IMR-90 (cell line): Measurements from ENCODE around the gene KLF8. TPM values are rescaled to one million over a fixed set of nuclear protein-coding genes. Genes with fewer than 3 reads are reported as not detected.

Experiments
- ATAC-seq: fragments of 200-7000 bp; cut with Tn5 transposase; 2 replicates; pipeline ENCODE4 v1.9.1; 2020; ENCODE audit warnings: low read depth, mild to moderate bottlenecking, moderate library complexity
- BruUV-seq: library from RNA; stranded (reverse); fragments of 400-500 nt; replicated peaks from 2 replicates; lab custom pipeline; 2021; lab: Mats Ljungman, UMichigan
- CTCF ChIA-PET: fragments of 300-600 bp; formaldehyde crosslinking; extraction: SDS; loops from one replicate; lab custom pipeline; 2021; ENCODE audit warnings: antibody characterized with exemption; lab: Yijun Ruan, JAX
- POLR2A ChIA-PET: fragments of 300-600 bp; sonication (Branson Sonifier 250); formaldehyde crosslinking; loops from one replicate; lab custom pipeline; 2022; ENCODE audit warnings: antibody characterized with exemption; ENCODE audit not compliant: unreplicated experiment; lab: Charles Lee
- DNase-seq: peaks from one replicate; pipeline ENCODE4 v3.0.0; 2013
- H2AFZ ChIP-seq: replicated peaks from 2 replicates; pipeline ENCODE3; 2013; ENCODE audit warnings: low read length, mild to moderate bottlenecking; ENCODE audit not compliant: poor library complexity
- H2AK5ac ChIP-seq: 2 replicates; pipeline ENCODE4 v1.6.1; 2013; ENCODE audit warnings: low read depth, low read length, inconsistent platforms
- H2AK9ac ChIP-seq: replicated peaks from 2 replicates; pipeline ENCODE3; 2013; ENCODE audit warnings: mild to moderate bottlenecking, low read depth, low read length, moderate library complexity; ENCODE audit not compliant: poor library complexity
- H2BK120ac ChIP-seq: 2 replicates; pipeline ENCODE4 v1.6.1; 2013; ENCODE audit warnings: low read depth, low read length, inconsistent platforms
- H2BK15ac ChIP-seq: 3 replicates; pipeline ENCODE4 v1.6.1; 2013; ENCODE audit warnings: low read depth, low read length, inconsistent platforms
- H2BK20ac ChIP-seq: 2 replicates; pipeline ENCODE4 v1.6.1; 2013; ENCODE audit warnings: low read depth, mild to moderate bottlenecking, inconsistent platforms, low read length, moderate library complexity
- H2BK5ac ChIP-seq: 2 replicates; pipeline ENCODE4 v1.6.1; 2013; ENCODE audit warnings: mild to moderate bottlenecking, low read depth, low read length, inconsistent platforms; ENCODE audit not compliant: poor library complexity, severe bottlenecking
- H3K14ac ChIP-seq: replicated peaks from 2 replicates; pipeline ENCODE4 v1.6.1; 2013; ENCODE audit warnings: low read depth, low read length, inconsistent platforms
- H3K18ac ChIP-seq: 2 replicates; pipeline ENCODE4 v1.6.1; 2013; ENCODE audit warnings: low read depth, low read length, control low read depth
- H3K23ac ChIP-seq: 2 replicates; pipeline ENCODE4 v1.6.1; 2013; ENCODE audit warnings: low read depth, low read length, inconsistent platforms
- H3K27ac ChIP-seq: 2 replicates; pipeline ENCODE4 v1.5.1; 2013; ENCODE audit warnings: mild to moderate bottlenecking, control low read depth, low read length; ENCODE audit not compliant: insufficient read depth
- H3K27me3 ChIP-seq: 2 replicates; pipeline ENCODE4 v1.6.1; 2013; ENCODE audit warnings: low read length; ENCODE audit not compliant: control insufficient read depth, insufficient read depth
- H3K36me3 ChIP-seq: 2 replicates; pipeline ENCODE4 v1.6.1; 2013; ENCODE audit warnings: low read length, mixed read lengths; ENCODE audit not compliant: control insufficient read depth, insufficient read depth
- H3K4ac ChIP-seq: 2 replicates; pipeline ENCODE4 v1.6.1; 2013; ENCODE audit warnings: low read depth, low read length, inconsistent platforms
- H3K4me1 ChIP-seq: 2 replicates; pipeline ENCODE4 v1.6.1; 2013; ENCODE audit warnings: low read length, mixed read lengths; ENCODE audit not compliant: control insufficient read depth, insufficient read depth
- H3K4me2 ChIP-seq: 2 replicates; pipeline ENCODE4 v1.6.1; 2013; ENCODE audit warnings: low read depth, mild to moderate bottlenecking, control low read depth, low read length, moderate library complexity
- H3K4me3 ChIP-seq: 2 replicates; pipeline ENCODE4 v1.5.1; 2013; ENCODE audit warnings: low read depth, mild to moderate bottlenecking, control low read depth, low read length, moderate library complexity; ENCODE audit not compliant: insufficient read depth
- H3K56ac ChIP-seq: 2 replicates; pipeline ENCODE4 v1.6.1; 2013; ENCODE audit warnings: low read length, inconsistent platforms; ENCODE audit not compliant: insufficient read depth; ENCODE audit errors: extremely low read depth
- H3K79me1 ChIP-seq, 2 experiments: 2 replicates each; pipeline ENCODE4 v1.6.1; 2013; ENCODE audit warnings: low read length in 2 of 2, inconsistent platforms in 1 of 2, low read depth in 1 of 2
- H3K9ac ChIP-seq: 2 replicates; pipeline ENCODE4 v1.6.1; 2013; ENCODE audit warnings: low read depth, low read length, control low read depth
- H3K9me1 ChIP-seq: 2 replicates; pipeline ENCODE4 v1.6.1; 2013; ENCODE audit warnings: low read length, inconsistent platforms; ENCODE audit not compliant: insufficient read depth
- H3K9me3 ChIP-seq: 2 replicates; pipeline ENCODE4 v1.6.1; 2013; ENCODE audit warnings: low read length; ENCODE audit not compliant: control insufficient read depth, insufficient read depth
- H4K20me1 ChIP-seq: 2 replicates; pipeline ENCODE4 v1.6.1; 2013; ENCODE audit warnings: low read length, inconsistent platforms; ENCODE audit not compliant: insufficient read depth
- H4K5ac ChIP-seq: 2 replicates; pipeline ENCODE4 v1.6.1; 2013; ENCODE audit warnings: mild to moderate bottlenecking, low read depth, low read length, control low read depth
- H4K8ac ChIP-seq, 2 experiments: 2 replicates each; pipeline ENCODE4 v1.6.1; 2013; ENCODE audit warnings: low read depth in 2 of 2, low read length in 2 of 2, control low read depth in 1 of 2, inconsistent platforms in 1 of 2
- H4K91ac ChIP-seq: 2 replicates; pipeline ENCODE4 v1.6.1; 2013; ENCODE audit warnings: low read depth, low read length, inconsistent platforms; ENCODE audit not compliant: insufficient read depth
- BHLHE40 ChIP-seq: fragments of 150-350 bp; IDR thresholded peaks from 2 replicates; pipeline ENCODE4 v1.6.1; 2016; ENCODE audit warnings: mild to moderate bottlenecking, low read depth, low read length
- CEBPB ChIP-seq: IDR thresholded peaks from 2 replicates; pipeline ENCODE4 v1.6.1; 2012; ENCODE audit warnings: low read depth, low read length, improper control_type of control experiment
- CHD1 ChIP-seq: IDR thresholded peaks from 2 replicates; pipeline ENCODE4 v1.6.1; 2012; ENCODE audit warnings: low read depth, low read length, improper control_type of control experiment
- ELK1 ChIP-seq: fragments of 150-350 bp; IDR thresholded peaks from 2 replicates; pipeline ENCODE4 v1.6.1; 2016; ENCODE audit warnings: low read depth, mild to moderate bottlenecking, low read length, moderate library complexity, borderline replicate concordance
- FOS ChIP-seq: fragments of 150-350 bp; IDR thresholded peaks from 2 replicates; pipeline ENCODE4 v1.6.1; 2016; ENCODE audit warnings: low read depth, low read length
- NFE2L2 ChIP-seq: fragments of 150-350 bp; IDR thresholded peaks from 2 replicates; pipeline ENCODE4 v1.6.1; 2016; ENCODE audit warnings: low read depth, mild to moderate bottlenecking, low read length
- RFX5 ChIP-seq: IDR thresholded peaks from 2 replicates; pipeline ENCODE4 v1.8.0; 2012; ENCODE audit warnings: low read depth, mild to moderate bottlenecking, low read length, moderate library complexity
- SMC3 ChIP-seq: fragments of 150-350 bp; IDR thresholded peaks from 2 replicates; pipeline ENCODE4 v1.6.1; 2016; ENCODE audit warnings: low read depth, mild to moderate bottlenecking, antibody characterized with exemption, low read length, moderate library complexity
- WGBS, 2 experiments: methylation state at CpG; one replicate each; pipeline versions ENCODE4 v1.1.5 to v1.1.7; 2013; ENCODE audit warnings: missing lambda C conversion rate in 2 of 2; ENCODE audit not compliant: insufficient read length in 1 of 2; ENCODE audit errors: extremely low coverage in 2 of 2; 5-methylcytosine and 5-hydroxymethylcytosine counted together
- dilution Hi-C: fragments of 300-500 bp; cut with HindIII; formaldehyde crosslinking; loops from one replicate; pipeline ENCODE4 v1.14.3; 2018; ENCODE audit warnings: low sequenced_read_pairs; ENCODE audit not compliant: unreplicated experiment
- in situ Hi-C: fragments of 300-500 bp; cut with MboI; formaldehyde crosslinking; loops from 3 replicates; pipeline ENCODE4 v1.14.3; 2019; ENCODE audit warnings: low sequenced_read_pairs, inconsistent platforms, mixed read lengths
- intact Hi-C: fragments of 100-400 bp; cut with micrococcal nuclease; formaldehyde crosslinking; loops from 2 replicates; pipeline ENCODE4 v1.10.0; 2022
- polyA plus RNA-seq, 3 experiments: library from polyadenylated mRNA; depleted of rRNA; stranded (reverse); fragments of >200 nt; gene quantifications; 2 replicates each; pipeline ENCODE4 v1.2.3, GENCODE V29; 2012; ENCODE audit warnings: low replicate concordance in 1 of 3
- total RNA-seq: library from RNA; depleted of rRNA; stranded (reverse); fragments of >200 nt; gene quantifications from 2 replicates; pipeline ENCODE4 v1.2.3, GENCODE V29; 2012

KLF8 gene
- total and polyA plus RNA-seq, 2 of the 4 experiments (the other 2 are of a cell fraction), result 0.07 TPM; not detected in 1

- H3K56ac ChIP-seq, result no peak overlapping the region
- CTCF ChIA-PET, result no interaction called here
- no peak overlapping the region for H3K9ac ChIP-seq
- H3K36me3 ChIP-seq, result no peaks in the 10 kb centered on the region
- dilution Hi-C loops, result no loop called here
- no peaks in the 10 kb centered on the region for H3K4me1 ChIP-seq
- no peaks in the 10 kb centered on the region for H4K20me1 ChIP-seq
- H2BK15ac ChIP-seq, result no peak overlapping the region
- H2BK20ac ChIP-seq, result no peak overlapping the region
- H2BK120ac ChIP-seq, result no peak overlapping the region
- no peak overlapping the region for H2AFZ ChIP-seq
- no peak overlapping the region for H2AK9ac ChIP-seq
- no peaks in the 10 kb centered on the region for H3K9me3 ChIP-seq
- TF ChIP-seq ELK1, result no peak
- TF ChIP-seq CEBPB, result no peak
- TF ChIP-seq FOS, result no peak
- TF ChIP-seq CHD1, result no peak
- no peak for TF ChIP-seq SMC3
- TF ChIP-seq BHLHE40, result no peak
- no peak for TF ChIP-seq NFE2L2
- no peak for TF ChIP-seq RFX5
- H3K27me3 ChIP-seq, result no peaks in the 10 kb centered on the region; the same call in 1 of the 2 replicates
- H3K4me3 ChIP-seq, result no peak overlapping the region
- H3K14ac ChIP-seq, result no peak overlapping the region
- intact Hi-C loops, result no loop called here
- H2AK5ac ChIP-seq, result no peak overlapping the region
- no peak overlapping the region for H3K18ac ChIP-seq
- H3K27ac ChIP-seq, result no peak overlapping the region
- no TSS peak for BruUV-seq
- H3K4ac ChIP-seq, result no peak overlapping the region
- H4K8ac ChIP-seq, result no peak overlapping the region
- no peaks in the 10 kb centered on the region for H3K79me1 ChIP-seq
- no peak overlapping the region for H3K4me2 ChIP-seq
- no peak overlapping the region for H4K5ac ChIP-seq
- no peak overlapping the region for H3K23ac ChIP-seq
- no peak for DNase-seq
- no peak overlapping the region for H4K91ac ChIP-seq
- WGBS, 2 experiments, result no CpG with 5 or more reads among the region's 1 CpG
- ATAC-seq, result no peak
- H3K9me1 ChIP-seq, result no peaks in the 10 kb centered on the region
- H2BK5ac ChIP-seq, result no peak overlapping the region
- in situ Hi-C loops, result loop anchor here (25.0 kb wide), 1 partner anchor 423 kb away; no protein-coding TSS in a partner anchor
- POLR2A ChIA-PET, result no interaction called here
Observed at GRCh38 chrX:56289449-56289848, 57.3 kb downstream of the KLF8 start.
